Stimulated activated CD4-positive, alpha-beta T cell treated with anti-CD3 and anti-CD28 coated beads, TNF-alpha, amount 100 ng/mL, for 24 hours (primary cell): ENCODE measurements around the gene FAT2.

Experiments used
- DNase-seq, 3 experiments: peaks; one replicate each; pipeline ENCODE4 v3.0.0-alpha.2; 2020; ENCODE audit warnings: low read depth in 3 of 3

FAT2 gene

GRCh38 chr5:151591144-151591819 lies at the start of gene FAT2:
FAT2 (minus strand) TSS chr5:151591331; CDS start chr5:151568931, 22,400 bp downstream.
- DNase-seq, result no peak

- DNase-seq, result no peak
Observed at GRCh38 chr5:151638619-151639018, 47.5 kb upstream of the FAT2 start.

- no peak for DNase-seq
Observed at GRCh38 chr5:151637676-151638075, 46.5 kb upstream of the FAT2 start.

GRCh38 chr5:151633892-151634291 lies 42.8 kb upstream of the FAT2 start:
- no peak for DNase-seq

GRCh38 chr5:151632941-151633340 lies 41.8 kb upstream of the FAT2 start:
- no peak for DNase-seq

GRCh38 chr5:151632524-151632923 lies 41.4 kb upstream of the FAT2 start:
- DNase-seq, result no peak

GRCh38 chr5:151631941-151632340 lies 40.8 kb upstream of the FAT2 start:
- DNase-seq, result no peak

GRCh38 chr5:151630088-151630487 lies 39.0 kb upstream of the FAT2 start:
- DNase-seq, result no peak

GRCh38 chr5:151628112-151628823 lies 37.1 kb upstream of the FAT2 start:
- DNase-seq, result no peak

GRCh38 chr5:151627650-151628049 lies 36.5 kb upstream of the FAT2 start:
- no peak for DNase-seq

- DNase-seq, result no peak
Observed at GRCh38 chr5:151625285-151625684, 34.2 kb upstream of the FAT2 start.

GRCh38 chr5:151624476-151624875 lies 33.3 kb upstream of the FAT2 start:
- DNase-seq, result no peak

- no peak for DNase-seq
Observed at GRCh38 chr5:151622367-151623088, 31.4 kb upstream of the FAT2 start.

- DNase-seq, result no peak
Observed at GRCh38 chr5:151620461-151620840, 29.3 kb upstream of the FAT2 start.

- no peak for DNase-seq
Observed at GRCh38 chr5:151619812-151620460, 28.8 kb upstream of the FAT2 start.

- DNase-seq, result no peak
Observed at GRCh38 chr5:151618907-151619306, 27.8 kb upstream of the FAT2 start.

- no peak for DNase-seq
Observed at GRCh38 chr5:151617841-151618710, 26.9 kb upstream of the FAT2 start.

- no peak for DNase-seq
Observed at GRCh38 chr5:151617383-151617840, 26.3 kb upstream of the FAT2 start.

- peak in 1 of 3 experiments; percentile 9 for DNase-seq
Observed at GRCh38 chr5:151615431-151615830, 24.3 kb upstream of the FAT2 start.

- no peak for DNase-seq
Observed at GRCh38 chr5:151614565-151614964, 23.4 kb upstream of the FAT2 start.
